Colonic mucosa (tissue), 4 donors: ENCODE data around the gene ZRANB3. TPM values are rescaled to one million over a fixed set of nuclear protein-coding genes. Genes with fewer than 3 reads are reported as not detected.

Experiments used
- DNase-seq: peaks from one replicate; pipeline ENCODE4 v3.0.0-alpha.2; 2020
- H3K27ac ChIP-seq: fragments of 200-600 bp; one replicate; pipeline ENCODE4 v1.8.0; 2021
- H3K27me3 ChIP-seq: fragments of 200-600 bp; one replicate; pipeline ENCODE4 v1.8.0; 2021
- H3K36me3 ChIP-seq: fragments of 200-600 bp; one replicate; pipeline ENCODE4 v1.8.0; 2021
- H3K4me1 ChIP-seq: fragments of 200-600 bp; one replicate; pipeline ENCODE4 v1.8.0; 2021; ENCODE audit warnings: mild to moderate bottlenecking
- H3K4me3 ChIP-seq: fragments of 200-600 bp; one replicate; pipeline ENCODE4 v1.8.0; 2021
- H3K9ac ChIP-seq, 2 donors: one replicate each; pipeline ENCODE4 v1.7.0; 2013; ENCODE audit warnings: control low read depth in 2 of 2, low read depth in 2 of 2, low read length in 2 of 2
- H3K9me3 ChIP-seq: fragments of 200-600 bp; one replicate; pipeline ENCODE4 v1.8.0; 2021
- CTCF ChIP-seq: fragments of 200-600 bp; IDR thresholded peaks from one replicate; pipeline ENCODE4 v1.8.0; 2022; ENCODE audit warnings: antibody characterized with exemption, mild to moderate bottlenecking
- intact Hi-C: fragments of 100-400 bp; cut with DNase I; formaldehyde crosslinking; loops from one replicate; pipeline ENCODE4 v1.14.1; 2022
- total RNA-seq, 2 donors: library from RNA; stranded (reverse); fragmentation: NEBNext Ultra II Directional in 1 of 2; extraction: Animal tissue kit (Norgen Biotek cat#: 25700) in 1 of 2; gene quantifications; one replicate each; pipeline ENCODE4 v1.2.1, GENCODE V29; 2021
- donor health status: healthy.
- donor health status: DM: no; HTN: no; CAD: no.
- donor health status: DM: no; HTN: no; CAD: no.

The ZRANB3 gene
- total RNA-seq, 2 donors from 2014 or later = 2.5 to 7.8 TPM

GRCh38 chr2:135485441-135485840 is 45.6 kb downstream of the ZRANB3 start:
- no peaks in the 10 kb centered on the region for H3K9me3 ChIP-seq
- no peaks in the 10 kb centered on the region for H3K4me1 ChIP-seq
- no peak overlapping the region for H3K4me3 ChIP-seq
- H3K9ac ChIP-seq = no peak overlapping the region
- DNase-seq = no peak
- no peak overlapping the region for H3K27ac ChIP-seq
- no peaks in the 10 kb centered on the region for H3K27me3 ChIP-seq
- no peaks in the 10 kb centered on the region for H3K36me3 ChIP-seq
- no peak for TF ChIP-seq CTCF
- intact Hi-C loops = no loop called here

GRCh38 chr2:135475128-135475527 is 55.9 kb downstream of the ZRANB3 start:
- no peak for TF ChIP-seq CTCF
- no peak for DNase-seq
- intact Hi-C loops = no loop called here

GRCh38 chr2:135473567-135473966 is 57.5 kb downstream of the ZRANB3 start:
- H3K4me3 ChIP-seq = no peak overlapping the region
- intact Hi-C loops = loop anchor here (5.0 kb wide), 1 partner anchor 234 kb away; no protein-coding TSS in a partner anchor
- DNase-seq = no peak
- H3K27me3 ChIP-seq = no peaks in the 10 kb centered on the region
- H3K9me3 ChIP-seq = no peaks in the 10 kb centered on the region
- H3K36me3 ChIP-seq = no peaks in the 10 kb centered on the region
- no peak overlapping the region for H3K9ac ChIP-seq
- TF ChIP-seq CTCF = no peak
- no peak overlapping the region for H3K27ac ChIP-seq
- H3K4me1 ChIP-seq = no peaks in the 10 kb centered on the region

More at GRCh38 chr2:135475128-135475527, 55.9 kb downstream of the ZRANB3 start:
- Histone ChIP-seq H3K9me3 (no peaks in the 10 kb centered on the region), H3K9ac (no peak overlapping the region), H3K27me3 (no peaks in the 10 kb centered on the region), H3K4me3 (no peak overlapping the region), H3K36me3 (no peaks in the 10 kb centered on the region), H3K4me1 (no peaks in the 10 kb centered on the region), H3K27ac (no peak overlapping the region)

GRCh38 chr2:135471106-135471505 is 59.9 kb downstream of the ZRANB3 start:
- Histone ChIP-seq H3K27ac (no peak overlapping the region), H3K4me1 (no peaks in the 10 kb centered on the region), H3K27me3 (no peaks in the 10 kb centered on the region), H3K9ac (no peak overlapping the region), H3K4me3 (no peak overlapping the region), H3K36me3 (no peaks in the 10 kb centered on the region), H3K9me3 (no peaks in the 10 kb centered on the region)
- no peak for DNase-seq
- intact Hi-C loops = loop anchor here (5.0 kb wide), 1 partner anchor 236 kb away; no protein-coding TSS in a partner anchor
- TF ChIP-seq CTCF = no peak

- Histone ChIP-seq H3K36me3 (no peaks in the 10 kb centered on the region), H3K27ac (no peak overlapping the region), H3K9me3 (no peaks in the 10 kb centered on the region), H3K4me3 (no peak overlapping the region), H3K27me3 (no peaks in the 10 kb centered on the region), H3K4me1 (no peaks in the 10 kb centered on the region), H3K9ac (no peak overlapping the region)
- no peak for TF ChIP-seq CTCF
- intact Hi-C loops = no loop called here
- DNase-seq = no peak
Observed at GRCh38 chr2:135457279-135457678, 73.7 kb downstream of the ZRANB3 start.
